ENCODE measurements around the gene DVL1.
"Not testable (repeated sequence)": the region's sequence is repeated elsewhere in the genome, so short reads cannot be mapped to it uniquely, and the experiment has no call there.

DVL1 gene

GRCh38 chr1:1385339-1385738 lies 36.1 kb upstream of the DVL1 start:
- not testable (repeated sequence) for H3K4me3 Mint-ChIP-seq; H3K9me3 Mint-ChIP-seq; DNase-seq (ENCODE audit: low spot score in 2 of 2); H3K4me1 Mint-ChIP-seq; H3K27me3 Mint-ChIP-seq; ATAC-seq (replicated peaks; ENCODE audit: extremely low read depth, poor library complexity, severe bottlenecking); H3K27ac Mint-ChIP-seq (ENCODE audit: low read depth)
- H3K36me3 Mint-ChIP-seq (ENCODE audit: insufficient read depth) = peaks cover 44% of the 10 kb centered on the region

GRCh38 chr1:1381294-1381693 lies 32.1 kb upstream of the DVL1 start:
- Mint-ChIP-seq H3K4me3 (no peak overlapping the region), H3K36me3 (ENCODE audit: insufficient read depth) (peaks cover 4% of the 10 kb centered on the region), H3K4me1 (no peaks in the 10 kb centered on the region), H3K9me3 (no peaks in the 10 kb centered on the region), H3K27me3 (no peaks in the 10 kb centered on the region), H3K27ac (ENCODE audit: low read depth) (no peak overlapping the region)
- ATAC-seq (replicated peaks; ENCODE audit: extremely low read depth, poor library complexity, severe bottlenecking) (no peak), DNase-seq (ENCODE audit: low spot score in 2 of 2) (no peak)

DNA sequence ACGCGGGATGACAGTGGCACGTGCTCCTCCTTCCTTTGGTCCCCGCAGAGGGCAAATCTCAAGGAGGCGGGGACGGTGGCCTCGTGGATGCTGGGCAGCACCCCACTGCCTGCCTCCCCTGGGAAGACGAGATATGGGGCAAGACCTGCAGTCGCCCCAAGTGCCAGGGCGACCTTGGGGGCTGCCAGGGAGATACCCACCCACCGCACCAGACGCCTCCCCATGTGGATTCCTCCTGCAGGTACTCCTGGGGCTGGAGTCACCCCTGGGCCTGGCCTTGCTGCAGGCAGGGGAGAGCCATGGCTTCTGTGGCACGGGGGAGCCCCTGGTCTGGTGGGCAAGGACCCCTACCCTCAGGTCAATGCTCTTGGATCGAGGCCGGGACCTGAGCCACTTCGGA lies 31.6 kb upstream of the DVL1 start:
- no peak for DNase-seq (ENCODE audit: low spot score in 2 of 2)
- Mint-ChIP-seq H3K4me3 (no peak overlapping the region), H3K27me3 (no peaks in the 10 kb centered on the region), H3K4me1 (no peaks in the 10 kb centered on the region), H3K27ac (ENCODE audit: low read depth) (no peak overlapping the region), H3K9me3 (no peaks in the 10 kb centered on the region), H3K36me3 (ENCODE audit: insufficient read depth) (peaks cover 2% of the 10 kb centered on the region)
- ATAC-seq (replicated peaks; ENCODE audit: extremely low read depth, poor library complexity, severe bottlenecking) = no peak

- DNase-seq (ENCODE audit: low spot score in 2 of 2) = no peak
- Mint-ChIP-seq H3K27me3 (no peaks in the 10 kb centered on the region), H3K27ac (ENCODE audit: low read depth) (no peak overlapping the region), H3K4me1 (peaks cover 6% of the 10 kb centered on the region), H3K9me3 (no peaks in the 10 kb centered on the region), H3K4me3 (no peak overlapping the region), H3K36me3 (ENCODE audit: insufficient read depth) (peaks cover 10% of the 10 kb centered on the region)
- ATAC-seq (replicated peaks; ENCODE audit: extremely low read depth, poor library complexity, severe bottlenecking) = no peak
Measured at GRCh38 chr1:1377540-1378205, 28.5 kb upstream of the DVL1 start.

- Mint-ChIP-seq H3K9me3 (no peaks in the 10 kb centered on the region), H3K36me3 (ENCODE audit: insufficient read depth) (peaks cover 11% of the 10 kb centered on the region), H3K4me3 (no peak overlapping the region), H3K4me1 (peaks cover 10% of the 10 kb centered on the region), H3K27me3 (no peaks in the 10 kb centered on the region), H3K27ac (ENCODE audit: low read depth) (no peak overlapping the region)
- DNase-seq (ENCODE audit: low spot score in 2 of 2) (no peak), ATAC-seq (replicated peaks; ENCODE audit: extremely low read depth, poor library complexity, severe bottlenecking) (no peak)
Measured at GRCh38 chr1:1376551-1377226, 27.5 kb upstream of the DVL1 start.

- peak; percentile 71 for ATAC-seq (replicated peaks; ENCODE audit: extremely low read depth, poor library complexity, severe bottlenecking)
- Mint-ChIP-seq H3K27ac (ENCODE audit: low read depth) (peak within 1 kb of the TSS; percentile 96), H3K36me3 (ENCODE audit: insufficient read depth) (peaks cover 17% of the 10 kb centered on the region), H3K9me3 (no peaks in the 10 kb centered on the region), H3K27me3 (no peaks in the 10 kb centered on the region), H3K4me1 (peaks cover 10% of the 10 kb centered on the region), H3K4me3 (peak within 1 kb of the TSS; percentile 88)
- DNase-seq (ENCODE audit: low spot score in 2 of 2) = peak; percentile 83 to 94
Measured at GRCh38 chr1:1374929-1375662, 25.9 kb upstream of the DVL1 start, which contains the start of gene AURKAIP1. AURKAIP1 (minus strand) TSS chr1:1375207; CDS start chr1:1374756, 451 bp downstream.

DNA sequence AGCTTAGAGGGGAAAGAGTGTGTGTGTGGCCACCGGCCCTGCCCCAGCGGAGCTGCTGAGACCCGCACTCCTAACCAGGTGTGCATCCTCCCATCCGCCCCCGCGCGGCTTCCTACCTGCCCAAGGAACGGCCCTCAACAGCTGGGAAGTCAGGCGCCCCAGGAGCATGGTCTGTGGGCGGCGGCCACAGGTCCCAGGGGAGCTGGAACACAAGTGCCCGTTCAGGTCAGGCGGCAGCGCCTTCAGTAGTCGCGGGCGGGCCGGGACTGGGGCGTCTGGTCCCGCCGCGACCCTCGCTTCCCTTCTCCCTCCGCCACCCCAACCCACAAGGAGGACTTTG lies 25.3 kb upstream of the DVL1 start:
- ATAC-seq (replicated peaks; ENCODE audit: extremely low read depth, poor library complexity, severe bottlenecking) = no peak
- H3K4me1 Mint-ChIP-seq = peaks cover 10% of the 10 kb centered on the region
- H3K27ac Mint-ChIP-seq (ENCODE audit: low read depth) = peak overlapping the region; percentile 96
- H3K36me3 Mint-ChIP-seq (ENCODE audit: insufficient read depth) = peaks cover 17% of the 10 kb centered on the region
- peak overlapping the region; percentile 88 for H3K4me3 Mint-ChIP-seq
- H3K9me3 Mint-ChIP-seq = no peaks in the 10 kb centered on the region
- no peaks in the 10 kb centered on the region for H3K27me3 Mint-ChIP-seq
- no peak for DNase-seq (ENCODE audit: low spot score in 2 of 2)

DNA sequence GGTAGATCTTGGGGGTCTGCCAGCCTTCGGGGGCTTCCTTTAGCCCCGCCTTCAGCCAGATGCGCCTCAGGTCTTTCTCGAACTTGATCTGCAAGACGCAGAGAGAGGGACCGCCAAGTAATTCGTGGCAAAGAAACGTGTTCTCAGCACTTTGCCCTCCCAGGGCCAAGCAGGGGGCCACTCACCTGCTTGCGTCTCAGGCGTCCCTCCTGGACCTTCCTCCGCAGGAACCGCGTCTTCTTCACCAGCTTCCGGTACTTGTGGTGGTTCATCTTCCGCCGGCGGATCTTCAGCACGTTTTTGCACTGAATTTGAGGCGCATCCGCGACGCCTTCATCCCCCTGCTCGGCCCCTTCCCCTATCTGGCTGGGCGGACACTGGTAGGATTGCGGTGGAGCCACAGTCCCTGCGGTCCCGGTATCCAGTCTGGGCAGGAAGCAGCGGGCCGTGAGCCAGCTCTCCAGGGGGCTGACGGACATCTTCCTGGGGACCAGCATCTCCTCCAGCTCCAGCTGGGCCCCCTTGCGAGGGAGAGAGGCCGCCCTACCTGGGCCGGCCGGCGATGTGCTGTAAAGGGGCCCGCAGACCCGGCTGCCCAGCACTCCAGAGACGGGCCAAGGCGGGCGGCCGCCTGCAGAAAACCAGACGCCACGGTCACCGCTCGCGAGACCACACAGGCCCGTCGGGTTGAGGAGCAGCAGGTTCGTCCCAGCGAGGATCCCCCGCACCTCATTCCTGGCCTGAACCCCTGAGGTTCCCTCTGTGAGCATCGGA lies 24.8 kb upstream of the DVL1 start:
- DNase-seq (ENCODE audit: low spot score in 2 of 2) = no peak
- no peak for ATAC-seq (replicated peaks; ENCODE audit: extremely low read depth, poor library complexity, severe bottlenecking)
- no peaks in the 10 kb centered on the region for H3K27me3 Mint-ChIP-seq
- no peaks in the 10 kb centered on the region for H3K9me3 Mint-ChIP-seq
- H3K36me3 Mint-ChIP-seq (ENCODE audit: insufficient read depth) = peaks cover 18% of the 10 kb centered on the region
- peaks cover 10% of the 10 kb centered on the region for H3K4me1 Mint-ChIP-seq
- H3K27ac Mint-ChIP-seq (ENCODE audit: low read depth) = peak overlapping the region; percentile 96
- H3K4me3 Mint-ChIP-seq = peak overlapping the region; percentile 88

DNA sequence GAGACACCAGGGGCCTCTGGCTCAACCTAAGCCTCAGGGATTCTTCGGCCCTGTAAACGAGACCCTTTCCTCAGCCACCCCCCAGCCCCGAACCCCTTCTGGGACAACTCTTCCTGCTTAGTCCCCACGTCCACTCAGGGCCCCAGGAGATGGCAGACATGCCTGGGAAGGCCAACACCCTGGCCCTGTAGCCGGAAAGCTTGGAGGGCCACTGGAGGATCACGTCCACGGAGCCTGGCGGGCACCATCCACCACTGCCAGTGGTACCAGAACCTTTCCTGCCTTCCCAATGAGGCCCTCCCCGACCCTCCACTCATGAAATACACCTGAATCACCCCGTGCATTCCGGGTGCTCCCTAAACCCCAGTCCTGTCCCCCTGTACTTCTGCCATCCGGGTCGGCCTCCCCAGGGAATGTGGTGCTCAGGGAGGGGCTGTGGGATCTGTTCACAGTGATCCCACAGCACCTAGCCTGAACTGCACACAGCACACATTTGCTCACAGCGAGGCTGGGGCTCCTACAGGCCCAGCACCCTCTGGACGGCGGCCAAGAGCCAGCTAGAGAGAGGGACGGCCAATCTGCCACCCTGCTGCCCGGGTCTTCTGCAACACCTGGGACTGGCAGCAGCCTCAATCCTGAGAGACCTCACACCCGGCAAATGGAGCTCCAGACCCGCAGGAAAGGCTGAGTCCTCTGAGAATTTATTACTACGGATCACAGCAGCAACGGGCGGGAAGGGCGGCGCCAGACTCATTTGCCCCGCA lies 24.0 kb upstream of the DVL1 start:
- Mint-ChIP-seq H3K27me3 (no peaks in the 10 kb centered on the region), H3K36me3 (ENCODE audit: insufficient read depth) (peaks cover 18% of the 10 kb centered on the region), H3K27ac (ENCODE audit: low read depth) (no peak overlapping the region), H3K4me1 (peaks cover 10% of the 10 kb centered on the region), H3K4me3 (peak overlapping the region; percentile 88), H3K9me3 (no peaks in the 10 kb centered on the region)
- ATAC-seq (replicated peaks; ENCODE audit: extremely low read depth, poor library complexity, severe bottlenecking) (no peak), DNase-seq (ENCODE audit: low spot score in 2 of 2) (no peak)

GRCh38 chr1:1371746-1372711 lies 22.8 kb upstream of the DVL1 start:
- Mint-ChIP-seq H3K4me3 (peak overlapping the region; percentile 60), H3K9me3 (no peaks in the 10 kb centered on the region), H3K4me1 (peaks cover 10% of the 10 kb centered on the region), H3K27me3 (no peaks in the 10 kb centered on the region), H3K36me3 (ENCODE audit: insufficient read depth) (peaks cover 18% of the 10 kb centered on the region), H3K27ac (ENCODE audit: low read depth) (peak overlapping the region; percentile 58)
- DNase-seq (ENCODE audit: low spot score in 2 of 2) (peak; percentile 66 to 77), ATAC-seq (replicated peaks; ENCODE audit: extremely low read depth, poor library complexity, severe bottlenecking) (peak; percentile 29)

- ATAC-seq (replicated peaks; ENCODE audit: extremely low read depth, poor library complexity, severe bottlenecking) = peak; percentile 75
- no peak overlapping the region for H3K4me3 Mint-ChIP-seq
- peak; percentile 68 to 84 for DNase-seq (ENCODE audit: low spot score in 2 of 2)
- H3K27ac Mint-ChIP-seq (ENCODE audit: low read depth) = peak overlapping the region; percentile 58
- no peaks in the 10 kb centered on the region for H3K27me3 Mint-ChIP-seq
- peaks cover 10% of the 10 kb centered on the region for H3K4me1 Mint-ChIP-seq
- no peaks in the 10 kb centered on the region for H3K9me3 Mint-ChIP-seq
- peaks cover 18% of the 10 kb centered on the region for H3K36me3 Mint-ChIP-seq (ENCODE audit: insufficient read depth)
Measured at GRCh38 chr1:1371364-1371745, 22.1 kb upstream of the DVL1 start.
